Choroid plexus epithelial cell (primary cell): ENCODE data around the gene POP4.

ENCODE experiments used
- DNase-seq: peaks from one replicate; pipeline ENCODE4 v3.0.0-alpha.2; 2010; ENCODE audit warnings: low read depth
- H3K4me3 ChIP-seq: 2 replicates; pipeline ENCODE4 v1.5.1; 2011; ENCODE audit warnings: low read depth, mild to moderate bottlenecking, control low read depth, low read length, moderate library complexity
- TF ChIP-seq, protein P1 (sequence below): conservative IDR thresholded peaks from 2 replicates; pipeline ENCODE4 v1.5.1; 2011; ENCODE audit warnings: low read depth, mild to moderate bottlenecking, control low read depth, inconsistent platforms, low read length, moderate library complexity

Gene POP4

DNA sequence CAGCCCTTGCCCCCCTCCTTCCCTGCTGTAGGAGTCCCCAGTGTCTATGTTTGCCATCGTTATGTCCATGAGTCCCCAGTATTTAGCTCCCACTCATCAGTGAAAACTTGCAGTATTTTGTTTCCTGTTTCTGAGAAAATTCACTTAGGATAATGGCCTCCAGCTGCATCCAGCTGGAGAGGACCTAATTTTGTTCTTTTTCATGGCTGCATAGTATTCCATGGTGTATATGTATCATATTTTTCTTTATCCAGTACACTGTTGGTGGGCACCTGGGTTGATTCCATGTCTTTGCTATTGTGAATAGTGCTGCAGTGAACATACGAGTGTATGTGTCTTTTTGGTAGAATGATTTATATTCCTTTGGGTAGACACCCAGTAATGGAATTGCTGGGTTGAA, 18.0 kb upstream of the POP4 start:
- TF ChIP-seq, protein P1, sequence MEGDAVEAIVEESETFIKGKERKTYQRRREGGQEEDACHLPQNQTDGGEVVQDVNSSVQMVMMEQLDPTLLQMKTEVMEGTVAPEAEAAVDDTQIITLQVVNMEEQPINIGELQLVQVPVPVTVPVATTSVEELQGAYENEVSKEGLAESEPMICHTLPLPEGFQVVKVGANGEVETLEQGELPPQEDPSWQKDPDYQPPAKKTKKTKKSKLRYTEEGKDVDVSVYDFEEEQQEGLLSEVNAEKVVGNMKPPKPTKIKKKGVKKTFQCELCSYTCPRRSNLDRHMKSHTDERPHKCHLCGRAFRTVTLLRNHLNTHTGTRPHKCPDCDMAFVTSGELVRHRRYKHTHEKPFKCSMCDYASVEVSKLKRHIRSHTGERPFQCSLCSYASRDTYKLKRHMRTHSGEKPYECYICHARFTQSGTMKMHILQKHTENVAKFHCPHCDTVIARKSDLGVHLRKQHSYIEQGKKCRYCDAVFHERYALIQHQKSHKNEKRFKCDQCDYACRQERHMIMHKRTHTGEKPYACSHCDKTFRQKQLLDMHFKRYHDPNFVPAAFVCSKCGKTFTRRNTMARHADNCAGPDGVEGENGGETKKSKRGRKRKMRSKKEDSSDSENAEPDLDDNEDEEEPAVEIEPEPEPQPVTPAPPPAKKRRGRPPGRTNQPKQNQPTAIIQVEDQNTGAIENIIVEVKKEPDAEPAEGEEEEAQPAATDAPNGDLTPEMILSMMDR = no peak
- H3K4me3 ChIP-seq = no peak overlapping the region
- no peak for DNase-seq

DNA sequence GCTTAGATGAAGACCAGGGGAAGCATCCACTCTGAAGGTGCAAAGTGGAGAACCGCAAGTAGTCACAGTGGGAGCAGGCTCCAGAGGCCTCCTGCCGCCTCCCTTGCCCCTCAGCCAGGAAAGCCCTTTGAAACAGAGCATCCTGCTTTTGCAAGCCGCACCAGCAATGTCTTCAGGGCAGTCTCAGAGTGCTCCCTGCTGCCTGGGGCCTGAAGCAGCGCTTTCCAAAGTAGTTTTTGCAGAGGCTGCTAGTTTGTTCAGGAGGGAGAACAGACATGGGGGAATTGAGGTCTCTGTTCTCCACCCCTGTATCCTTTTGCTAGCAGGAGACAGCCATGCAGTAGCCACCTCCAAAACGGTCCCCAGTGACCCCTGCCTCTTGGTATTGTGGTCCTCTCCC, 15.8 kb upstream of the POP4 start:
- TF ChIP-seq, protein P1 = no peak
- H3K4me3 ChIP-seq = no peak overlapping the region
- no peak for DNase-seq

DNA sequence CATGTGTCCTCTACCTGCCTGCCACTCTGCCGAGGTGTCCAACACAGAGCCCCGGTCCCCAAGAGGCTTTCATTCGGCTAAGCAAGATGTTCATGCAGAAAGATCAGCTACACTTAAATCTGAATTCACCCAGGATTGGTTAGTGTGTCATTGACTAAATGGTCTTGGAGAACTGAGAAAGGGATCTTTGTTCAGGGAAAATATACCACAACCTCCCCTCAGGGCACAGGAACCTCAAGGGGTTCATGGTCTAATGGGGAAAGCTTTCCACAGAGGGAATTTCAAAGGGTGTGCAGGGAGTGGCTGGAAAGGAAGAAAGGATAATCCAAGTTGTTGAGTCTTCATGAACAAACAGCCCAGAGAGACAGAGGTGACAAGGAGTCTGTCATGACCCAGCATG, 14.4 kb upstream of the POP4 start:
- TF ChIP-seq, protein P1 = no peak
- no peak overlapping the region for H3K4me3 ChIP-seq
- no peak for DNase-seq

DNA sequence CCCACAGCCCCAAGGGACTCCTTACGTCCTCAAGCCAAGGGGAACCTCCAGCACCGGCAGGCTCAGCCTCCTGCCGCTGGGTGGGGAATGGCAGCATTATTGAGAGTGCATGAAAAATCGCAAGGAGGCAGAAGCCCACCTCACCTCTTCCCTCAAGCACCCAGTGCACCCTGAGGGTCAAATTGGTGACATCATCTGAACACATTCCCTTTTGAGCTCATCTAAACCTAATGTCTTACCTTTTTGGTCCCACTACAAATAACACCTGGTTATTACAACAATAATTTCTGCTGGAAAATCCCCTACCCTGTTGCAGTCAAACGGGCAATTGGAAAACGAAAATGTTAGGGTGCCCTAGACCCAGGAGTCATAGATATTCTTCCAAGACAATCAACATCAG, 12.2 kb upstream of the POP4 start:
- TF ChIP-seq, protein P1 = no peak
- H3K4me3 ChIP-seq = no peak overlapping the region
- DNase-seq = no peak

DNA sequence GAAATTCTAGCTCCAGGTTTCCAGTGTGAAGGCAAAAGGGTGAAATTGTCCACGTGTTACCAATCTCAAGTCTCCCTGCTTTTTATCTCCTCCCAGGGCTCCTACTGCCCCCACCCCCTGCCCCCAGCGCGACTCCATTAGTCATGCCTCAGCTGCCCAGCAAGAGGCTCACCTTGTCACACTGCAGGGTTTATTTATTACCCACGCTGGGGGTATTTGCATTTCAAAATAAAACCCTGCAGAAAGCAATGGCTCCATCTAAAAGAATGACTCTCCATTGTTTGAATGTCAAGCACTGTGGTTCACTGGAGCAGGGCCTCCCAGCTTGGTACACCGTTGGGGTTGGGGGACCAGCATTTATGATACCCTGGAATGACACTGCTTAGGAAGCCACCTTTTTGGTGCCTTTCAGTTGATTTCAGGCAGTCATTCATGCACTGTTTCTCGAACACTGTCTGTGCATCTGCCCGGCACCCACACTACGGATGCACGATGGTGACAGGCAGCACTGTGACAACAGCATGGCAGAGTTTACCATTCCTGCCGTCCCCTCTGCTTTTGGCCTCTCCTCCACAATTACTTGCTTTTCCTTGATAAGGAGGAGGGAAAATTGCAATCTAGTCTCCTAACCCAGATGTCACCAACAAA, 9.9 kb upstream of the POP4 start:
- DNase-seq = no peak
- H3K4me3 ChIP-seq = no peak overlapping the region
- TF ChIP-seq, protein P1 = no peak

DNA sequence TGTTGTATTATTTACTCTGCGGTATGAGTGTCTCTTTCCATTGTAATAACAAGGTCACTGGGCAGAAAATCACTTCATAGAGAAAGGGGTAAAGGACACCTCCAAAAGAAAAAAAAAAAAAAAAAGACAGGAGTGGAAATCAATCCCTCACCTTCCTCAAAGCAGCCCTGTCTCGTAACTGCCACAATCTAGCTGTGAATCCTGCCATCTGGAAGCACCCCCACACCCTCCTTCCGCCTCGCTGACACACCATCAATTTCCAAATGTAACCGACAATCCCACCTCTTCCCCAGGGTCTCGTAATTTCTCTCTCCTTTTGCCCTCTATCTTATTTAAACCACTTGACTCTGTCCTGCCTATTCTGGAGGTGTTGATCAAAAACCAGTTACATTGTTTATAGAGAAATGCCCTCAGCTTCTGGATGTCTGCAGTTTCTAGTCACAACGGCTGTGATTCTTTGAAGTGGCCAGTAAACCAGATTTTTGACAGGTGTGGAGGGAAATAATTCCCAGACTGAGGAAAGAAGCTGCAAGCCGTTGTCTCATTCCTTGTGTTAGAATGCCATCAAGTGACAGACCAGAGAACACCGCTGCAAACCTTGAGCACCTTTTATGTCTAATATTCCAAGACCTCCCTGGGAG, 9.1 kb upstream of the POP4 start:
- no peak overlapping the region for H3K4me3 ChIP-seq
- TF ChIP-seq, protein P1 = peak; percentile 45
- DNase-seq = peak; percentile 48

DNA sequence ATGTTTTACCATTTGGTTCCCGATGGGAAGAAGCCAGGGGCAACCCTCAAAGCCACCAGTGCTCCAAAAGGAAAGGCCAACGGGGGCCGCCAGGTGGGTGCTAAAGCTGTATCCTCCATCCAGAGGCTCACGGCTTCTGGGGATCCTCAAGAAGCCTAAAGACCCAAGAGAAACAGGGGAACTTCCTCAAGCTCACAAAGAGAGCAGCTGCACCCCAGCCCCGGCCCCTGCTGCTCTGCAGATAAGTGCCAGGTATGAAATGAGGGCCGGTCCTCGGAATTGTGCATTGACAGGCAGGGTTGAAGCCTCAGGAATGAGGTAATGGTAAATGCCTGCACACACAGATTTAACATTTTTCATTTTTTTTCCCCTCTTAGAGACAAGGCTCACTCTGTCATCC, 8.0 kb upstream of the POP4 start:
- DNase-seq = no peak
- TF ChIP-seq, protein P1 = no peak
- H3K4me3 ChIP-seq = no peak overlapping the region
